GM12891 (cell line): ENCODE results near the gene KCTD2.

Experiments used
- PAX5 ChIP-seq: IDR thresholded peaks from 2 replicates; pipeline ENCODE4 v1.6.1; 2011; ENCODE audit warnings: low read length, moderate library complexity, mild to moderate bottlenecking; ENCODE audit not compliant: insufficient read depth, severe bottlenecking
- POLR2A ChIP-seq: IDR thresholded peaks from 2 replicates; pipeline ENCODE4 v1.6.1; 2011; ENCODE audit warnings: low read depth, low read length, control low read depth
- POLR2AphosphoS5 ChIP-seq: IDR thresholded peaks from 2 replicates; pipeline ENCODE4 v1.6.1; 2011; ENCODE audit warnings: low read depth, low read length, control low read depth
- POU2F2 ChIP-seq: IDR thresholded peaks from 2 replicates; pipeline ENCODE4 v1.6.1; 2011; ENCODE audit warnings: low read depth, mild to moderate bottlenecking, control low read depth, low read length, moderate library complexity
- TAF1 ChIP-seq: IDR thresholded peaks from 2 replicates; pipeline ENCODE4 v1.6.1; 2011; ENCODE audit warnings: low read depth, low read length, control low read depth

DNA sequence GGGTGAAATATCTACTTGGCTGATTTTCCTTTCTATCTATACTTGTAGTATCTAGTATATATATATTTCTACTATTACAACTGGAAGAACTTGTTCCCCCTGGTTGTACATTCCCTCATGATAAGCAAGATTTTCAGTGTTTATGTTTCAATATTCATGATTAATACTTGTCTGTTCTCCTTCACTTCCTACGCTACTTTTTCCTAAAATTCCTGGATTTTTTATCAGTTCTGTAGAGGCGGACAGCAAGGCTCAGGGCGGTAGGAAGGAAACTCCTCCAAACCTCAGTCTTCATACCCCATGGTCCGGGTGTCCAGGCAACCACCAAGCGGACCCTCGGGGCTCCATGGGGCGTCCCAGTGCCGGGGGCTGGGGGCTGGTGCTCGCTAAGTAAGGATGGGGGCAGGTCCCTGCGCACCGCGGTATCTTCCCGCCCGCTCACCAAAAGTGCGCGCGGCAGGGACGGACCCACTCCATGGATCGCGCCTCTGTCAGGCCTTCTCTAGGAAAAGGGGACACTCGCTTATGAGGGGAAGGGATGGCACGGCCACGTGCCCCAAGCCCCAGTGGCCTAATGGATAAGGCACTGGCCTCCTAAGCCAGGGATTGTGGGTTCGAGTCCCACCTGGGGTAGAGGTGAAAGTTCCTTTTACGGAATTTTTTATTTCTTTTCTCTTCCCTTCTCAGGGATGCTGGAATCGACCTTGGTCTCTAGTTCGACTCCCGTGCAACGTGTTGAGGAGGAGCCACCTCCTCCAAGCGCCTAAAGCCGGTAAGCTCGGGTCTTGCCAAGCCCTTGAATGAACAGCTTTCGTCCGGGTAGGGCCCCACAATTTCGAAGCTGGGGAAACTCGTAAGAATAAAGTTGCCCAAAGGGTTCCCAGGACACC, 13.4 kb upstream of the KCTD2 start:
- TF ChIP-seq POLR2AphosphoS5 (no peak), POLR2A (no peak), TAF1 (no peak), PAX5 (no peak), POU2F2 (no peak)
